Measurements from ENCODE around the gene ZNF280D.

- TF ChIP-seq EZH2phosphoT487 (IDR thresholded peaks at IDR 0.05; ENCODE audit: borderline replicate concordance): no peak
- TF ChIP-seq CTCF (IDR thresholded peaks at IDR 0.05 in 2 of 3, conservative IDR thresholded peaks at IDR 0.05 in 1 of 3; ENCODE audit: borderline replicate concordance in 1 of 3, insufficient read depth in 1 of 3, low read depth in 2 of 3, low read length in 2 of 3): no peak
- TF ChIP-seq RAD21 (IDR thresholded peaks at IDR 0.05; ENCODE audit: low read depth): no peak
- TF ChIP-seq ELF1 (IDR thresholded peaks at IDR 0.05; ENCODE audit: borderline replicate concordance, low read depth): no peak
These were observed 78.7 kb downstream of the ZNF280D start for GRCh38 chr15:56654624-56655023.
